HEK293T (cell line): ENCODE data around the gene ATP5IF1.

Experiments
- ARNT ChIP-seq: fragments of 450-650 bp; IDR thresholded peaks from 2 replicates; pipeline ENCODE4 v1.6.1; 2017; ENCODE audit warnings: mild to moderate bottlenecking
- BHLHE40 ChIP-seq: fragments of 450-650 bp; IDR thresholded peaks from 2 replicates; pipeline ENCODE4 v1.6.1; 2016; ENCODE audit warnings: mild to moderate bottlenecking, moderate library complexity, borderline replicate concordance
- CTBP1 ChIP-seq: fragments of 450-650 bp; IDR thresholded peaks from 2 replicates; pipeline ENCODE4 v1.6.1; 2016; ENCODE audit warnings: borderline replicate concordance
- ELF4 ChIP-seq: fragments of 450-650 bp; IDR thresholded peaks from 2 replicates; pipeline ENCODE4 v1.6.1; 2017; ENCODE audit warnings: antibody characterized with exemption
- FOXA1 ChIP-seq: fragments of 450-650 bp; IDR thresholded peaks from 2 replicates; pipeline ENCODE4 v1.6.1; 2016; ENCODE audit warnings: mild to moderate bottlenecking
- FOXK2 ChIP-seq: fragments of 450-650 bp; IDR thresholded peaks from 2 replicates; pipeline ENCODE4 v1.6.1; 2016; ENCODE audit warnings: mild to moderate bottlenecking
- FOXM1 ChIP-seq: fragments of 450-650 bp; IDR thresholded peaks from 2 replicates; pipeline ENCODE4 v1.6.1; 2017; ENCODE audit warnings: mild to moderate bottlenecking, borderline replicate concordance
- SP1 ChIP-seq: fragments of 450-650 bp; IDR thresholded peaks from 2 replicates; pipeline ENCODE4 v1.6.1; 2017
- SUZ12 ChIP-seq: fragments of 450-650 bp; IDR thresholded peaks from 2 replicates; pipeline ENCODE4 v1.6.1; 2016; ENCODE audit warnings: mild to moderate bottlenecking
- ZNF384 ChIP-seq: fragments of 450-650 bp; IDR thresholded peaks from 2 replicates; pipeline ENCODE4 v1.6.1; 2016

- TF ChIP-seq ZNF384 (no peak), FOXM1 (no peak), ARNT (no peak), ELF4 (no peak), SP1 (no peak), BHLHE40 (no peak), SUZ12 (no peak), FOXA1 (no peak), FOXK2 (no peak), CTBP1 (no peak)
These were observed 37.4 kb downstream of the ATP5IF1 start for GRCh38 chr1:28273216-28273860.
